ENCODE data around the gene TPCN2.

The TPCN2 gene

GRCh38 chr11:69105461-69106030, 56.8 kb downstream of the TPCN2 start:
- H3K27me3 ChIP-seq (replicated peaks in 2 of 5; ENCODE audit: control insufficient read depth in 4 of 5, insufficient read depth in 5 of 5, low read length in 4 of 5): peaks cover 0 to 26% (median 0%) of the 10 kb centered on the region in 5 experiments
- ChIA-PET POLR2A (interaction anchor here (0.6 kb wide), 1 partner anchor 699 kb away, joined by 3 read pairs; no protein-coding TSS in a partner anchor), CTCF (interaction anchor here (0.8 to 1.6 kb wide), 7 partner anchors 10 to 569 kb away, joined by 3 to 5 read pairs (median 3); partner anchors contain the start of genes LTO1 and MYEOV)
- H3K4me1 ChIP-seq (ENCODE audit: control extremely low read depth in 1 of 4, control insufficient read depth in 4 of 4, insufficient read depth in 4 of 4, low read length in 3 of 4): peaks cover 0 to 4% (median 0%) of the 10 kb centered on the region in 4 experiments
- DNase-seq: no peak
- no peaks in the 10 kb centered on the region for H3K36me3 ChIP-seq (ENCODE audit: control insufficient read depth in 4 of 4, insufficient read depth in 4 of 4, low read length in 3 of 4)
- H3K9me3 ChIP-seq (ENCODE audit: control extremely low read depth in 1 of 5, control insufficient read depth in 4 of 5, insufficient read depth in 2 of 5, low read depth in 1 of 5, low read length in 4 of 5): peaks cover 0 to 5% (median 0%) of the 10 kb centered on the region in 5 experiments
- 95% methylated on average over 15 of the region's 18 CpGs for WGBS (ENCODE audit: insufficient coverage)
- no peak overlapping the region for H3K4me3 ChIP-seq (ENCODE audit: control insufficient read depth in 1 of 7, extremely low read depth in 1 of 7, insufficient read depth in 4 of 7, low read depth in 2 of 7, low read length in 6 of 7)
- H3K27ac ChIP-seq (ENCODE audit: insufficient read depth in 1 of 2, low read depth in 1 of 2, low read length in 2 of 2, poor library complexity in 1 of 2, severe bottlenecking in 2 of 2): no peak overlapping the region

GRCh38 chr11:69106031-69106811, 57.5 kb downstream of the TPCN2 start:
- ChIA-PET CTCF (interaction anchor here (1.1 to 1.6 kb wide), 3 partner anchors 550 to 568 kb away, joined by 3 to 4 read pairs (median 3); partner anchors contain the start of gene LTO1), POLR2A (interaction anchor here (0.6 kb wide), 1 partner anchor 573 kb away, joined by 4 read pairs; no protein-coding TSS in a partner anchor)
- H3K4me3 ChIP-seq (ENCODE audit: control insufficient read depth in 1 of 7, extremely low read depth in 1 of 7, insufficient read depth in 4 of 7, low read depth in 2 of 7, low read length in 6 of 7): no peak overlapping the region

GRCh38 chr11:69107413-69107812, 58.7 kb downstream of the TPCN2 start:
- DNase-seq: no peak
- POLR2A ChIA-PET: no interaction called here
- Histone ChIP-seq H3K4me3 (ENCODE audit: control insufficient read depth in 1 of 7, extremely low read depth in 1 of 7, insufficient read depth in 4 of 7, low read depth in 2 of 7, low read length in 6 of 7) (no peak overlapping the region), H3K27me3 (replicated peaks in 2 of 5; ENCODE audit: control insufficient read depth in 4 of 5, insufficient read depth in 5 of 5, low read length in 4 of 5) (peaks cover 0 to 19% (median 2%) of the 10 kb centered on the region in 5 experiments), H3K27ac (ENCODE audit: insufficient read depth in 1 of 2, low read depth in 1 of 2, low read length in 2 of 2, poor library complexity in 1 of 2, severe bottlenecking in 2 of 2) (no peak overlapping the region), H3K36me3 (ENCODE audit: control insufficient read depth in 4 of 4, insufficient read depth in 4 of 4, low read length in 3 of 4) (no peaks in the 10 kb centered on the region), H3K9me3 (ENCODE audit: control extremely low read depth in 1 of 5, control insufficient read depth in 4 of 5, insufficient read depth in 2 of 5, low read depth in 1 of 5, low read length in 4 of 5) (peaks cover 0 to 5% (median 0%) of the 10 kb centered on the region in 5 experiments), H3K4me1 (ENCODE audit: control extremely low read depth in 1 of 4, control insufficient read depth in 4 of 4, insufficient read depth in 4 of 4, low read length in 3 of 4) (peaks cover 0 to 4% (median 0%) of the 10 kb centered on the region in 4 experiments)
- CTCF ChIA-PET: no interaction called here

More at GRCh38 chr11:69106031-69106811, 57.5 kb downstream of the TPCN2 start:
- Histone ChIP-seq H3K27ac (ENCODE audit: insufficient read depth in 1 of 2, low read depth in 1 of 2, low read length in 2 of 2, poor library complexity in 1 of 2, severe bottlenecking in 2 of 2) (no peak overlapping the region), H3K4me1 (ENCODE audit: control extremely low read depth in 1 of 4, control insufficient read depth in 4 of 4, insufficient read depth in 4 of 4, low read length in 3 of 4) (peaks cover 0 to 4% (median 0%) of the 10 kb centered on the region in 4 experiments), H3K9me3 (ENCODE audit: control extremely low read depth in 1 of 5, control insufficient read depth in 4 of 5, insufficient read depth in 2 of 5, low read depth in 1 of 5, low read length in 4 of 5) (peaks cover 0 to 5% (median 0%) of the 10 kb centered on the region in 5 experiments), H3K36me3 (ENCODE audit: control insufficient read depth in 4 of 4, insufficient read depth in 4 of 4, low read length in 3 of 4) (no peaks in the 10 kb centered on the region), H3K27me3 (replicated peaks in 2 of 5; ENCODE audit: control insufficient read depth in 4 of 5, insufficient read depth in 5 of 5, low read length in 4 of 5) (peaks cover 0 to 23% (median 2%) of the 10 kb centered on the region in 5 experiments)
- DNase-seq: no peak
- WGBS (ENCODE audit: insufficient coverage): 96% methylated on average over 20 of the region's 23 CpGs

DNA sequence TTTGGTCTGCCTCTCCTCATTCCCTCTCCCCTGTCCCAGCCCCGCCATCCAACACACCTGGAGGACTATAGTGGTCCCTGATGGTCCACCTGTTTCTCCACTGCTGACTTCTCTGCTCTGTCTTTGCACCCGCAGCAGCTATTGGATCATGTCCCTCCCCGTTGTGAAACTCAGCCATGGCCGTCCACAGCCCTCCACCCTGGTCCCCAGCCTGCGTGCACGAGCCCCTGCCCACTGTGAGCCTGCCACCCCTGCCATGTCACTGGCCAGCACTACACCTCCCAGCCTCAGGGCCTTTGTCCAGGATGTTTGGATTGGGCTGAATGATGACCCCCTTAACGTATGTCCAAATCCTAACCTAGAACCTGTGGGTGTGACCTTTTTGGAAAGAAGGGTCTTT, 59.3 kb downstream of the TPCN2 start:
- no peaks in the 10 kb centered on the region for H3K36me3 ChIP-seq (ENCODE audit: control insufficient read depth in 4 of 4, insufficient read depth in 4 of 4, low read length in 3 of 4)
- H3K27ac ChIP-seq (ENCODE audit: insufficient read depth in 1 of 2, low read depth in 1 of 2, low read length in 2 of 2, poor library complexity in 1 of 2, severe bottlenecking in 2 of 2): no peak overlapping the region
- 97% methylated on average over 6 of the region's 7 CpGs for WGBS (ENCODE audit: insufficient coverage)
- ChIA-PET CTCF (no interaction called here), POLR2A (no interaction called here)
- H3K4me1 ChIP-seq (ENCODE audit: control extremely low read depth in 1 of 4, control insufficient read depth in 4 of 4, insufficient read depth in 4 of 4, low read length in 3 of 4): peaks cover 0 to 4% (median 0%) of the 10 kb centered on the region in 4 experiments
- H3K27me3 ChIP-seq (replicated peaks in 2 of 5; ENCODE audit: control insufficient read depth in 4 of 5, insufficient read depth in 5 of 5, low read length in 4 of 5): peaks cover 0 to 13% (median 2%) of the 10 kb centered on the region in 5 experiments
- H3K9me3 ChIP-seq (ENCODE audit: control extremely low read depth in 1 of 5, control insufficient read depth in 4 of 5, insufficient read depth in 2 of 5, low read depth in 1 of 5, low read length in 4 of 5): peaks cover 0 to 5% (median 0%) of the 10 kb centered on the region in 5 experiments
- DNase-seq: no peak
- no peak overlapping the region for H3K4me3 ChIP-seq (ENCODE audit: control insufficient read depth in 1 of 7, extremely low read depth in 1 of 7, insufficient read depth in 4 of 7, low read depth in 2 of 7, low read length in 6 of 7)

- ChIA-PET POLR2A (no interaction called here), CTCF (interaction anchor here (1.1 kb wide), 1 partner anchor 536 kb away, joined by 3 read pairs; no protein-coding TSS in a partner anchor)
- peaks cover 0 to 9% (median 0%) of the 10 kb centered on the region in 5 experiments for H3K27me3 ChIP-seq (replicated peaks in 2 of 5; ENCODE audit: control insufficient read depth in 4 of 5, insufficient read depth in 5 of 5, low read length in 4 of 5)
- WGBS (ENCODE audit: insufficient coverage): 95% methylated on average over 3 of the region's 5 CpGs
- H3K4me3 ChIP-seq (ENCODE audit: control insufficient read depth in 1 of 7, extremely low read depth in 1 of 7, insufficient read depth in 4 of 7, low read depth in 2 of 7, low read length in 6 of 7): no peak overlapping the region
- peaks cover 0 to 5% (median 0%) of the 10 kb centered on the region in 5 experiments for H3K9me3 ChIP-seq (ENCODE audit: control extremely low read depth in 1 of 5, control insufficient read depth in 4 of 5, insufficient read depth in 2 of 5, low read depth in 1 of 5, low read length in 4 of 5)
- H3K36me3 ChIP-seq (ENCODE audit: control insufficient read depth in 4 of 4, insufficient read depth in 4 of 4, low read length in 3 of 4): no peaks in the 10 kb centered on the region
- H3K4me1 ChIP-seq (ENCODE audit: control extremely low read depth in 1 of 4, control insufficient read depth in 4 of 4, insufficient read depth in 4 of 4, low read length in 3 of 4): peaks cover 0 to 4% (median 0%) of the 10 kb centered on the region in 4 experiments
- DNase-seq: no peak
- H3K27ac ChIP-seq (ENCODE audit: insufficient read depth in 1 of 2, low read depth in 1 of 2, low read length in 2 of 2, poor library complexity in 1 of 2, severe bottlenecking in 2 of 2): no peak overlapping the region
Measured at GRCh38 chr11:69108559-69108958, 59.8 kb downstream of the TPCN2 start.

DNA sequence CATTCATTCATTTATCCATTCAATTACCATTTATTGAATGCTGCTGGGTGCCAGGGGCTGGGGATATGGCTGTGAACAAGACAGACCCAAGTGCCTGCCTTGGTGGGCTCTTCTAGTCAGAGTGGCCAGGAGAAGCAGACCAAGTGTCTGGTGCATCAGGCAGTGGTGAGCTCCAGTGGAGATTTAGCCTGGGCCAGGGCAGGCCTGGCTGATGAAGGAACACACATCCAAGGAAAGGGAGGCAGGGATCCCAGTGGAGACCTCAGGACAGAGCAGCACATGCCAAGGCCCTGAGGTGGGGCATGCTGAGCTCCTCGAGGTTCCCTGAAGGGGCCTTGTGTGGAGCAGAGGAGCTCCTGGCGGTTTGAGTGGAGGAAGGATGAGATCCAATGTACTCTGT, 60.4 kb downstream of the TPCN2 start:
- ChIA-PET CTCF (interaction anchor here (1.1 kb wide), 1 partner anchor 535 kb away, joined by 3 read pairs; no protein-coding TSS in a partner anchor), POLR2A (interaction anchor here (0.6 kb wide), 1 partner anchor 12 kb away, joined by 3 read pairs; no protein-coding TSS in a partner anchor)
- H3K9me3 ChIP-seq (ENCODE audit: control extremely low read depth in 1 of 5, control insufficient read depth in 4 of 5, insufficient read depth in 2 of 5, low read depth in 1 of 5, low read length in 4 of 5): peaks cover 0 to 5% (median 0%) of the 10 kb centered on the region in 5 experiments
- no peak overlapping the region for H3K27ac ChIP-seq (ENCODE audit: insufficient read depth in 1 of 2, low read depth in 1 of 2, low read length in 2 of 2, poor library complexity in 1 of 2, severe bottlenecking in 2 of 2)
- H3K36me3 ChIP-seq (ENCODE audit: control insufficient read depth in 4 of 4, insufficient read depth in 4 of 4, low read length in 3 of 4): no peaks in the 10 kb centered on the region
- peaks cover 0 to 4% (median 0%) of the 10 kb centered on the region in 4 experiments for H3K4me1 ChIP-seq (ENCODE audit: control extremely low read depth in 1 of 4, control insufficient read depth in 4 of 4, insufficient read depth in 4 of 4, low read length in 3 of 4)
- H3K27me3 ChIP-seq (replicated peaks in 2 of 5; ENCODE audit: control insufficient read depth in 4 of 5, insufficient read depth in 5 of 5, low read length in 4 of 5): peaks cover 0 to 5% (median 0%) of the 10 kb centered on the region in 5 experiments
- H3K4me3 ChIP-seq (ENCODE audit: control insufficient read depth in 1 of 7, extremely low read depth in 1 of 7, insufficient read depth in 4 of 7, low read depth in 2 of 7, low read length in 6 of 7): no peak overlapping the region
- 80% methylated on average over 1 of the region's 2 CpGs for WGBS (ENCODE audit: insufficient coverage)
- no peak for DNase-seq
